ENCODE results near the gene GLIS1.

Gene GLIS1

DNA sequence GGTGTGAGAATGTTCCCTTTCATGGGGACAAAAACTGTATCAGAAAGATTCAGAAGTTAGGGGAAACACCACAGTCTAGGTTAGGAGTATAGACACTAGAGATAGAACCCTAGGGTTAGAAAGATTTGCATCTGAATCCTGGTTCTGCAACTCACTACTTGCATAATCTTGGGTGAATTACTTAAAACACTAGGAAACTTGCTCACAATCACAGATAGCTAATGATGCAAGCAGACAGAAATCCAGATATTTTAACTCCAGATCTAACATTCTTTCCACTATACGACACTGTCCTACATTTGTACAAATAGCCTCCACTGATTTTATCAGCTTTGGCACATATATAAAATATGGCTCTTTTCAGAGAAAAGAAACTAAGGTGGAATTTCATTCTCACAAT, 30.8 kb upstream of the GLIS1 start:
- no peak overlapping the region for H2AFZ ChIP-seq (ENCODE audit: low read depth, low read length, severe bottlenecking)
- no peaks in the 10 kb centered on the region for H4K20me1 ChIP-seq (ENCODE audit: low read depth, low read length)
- H3K9ac ChIP-seq (ENCODE audit: low read length): no peak overlapping the region
- H3K9me2 ChIP-seq (replicated peaks; ENCODE audit: insufficient read depth, low read length): no peaks in the 10 kb centered on the region
- no peak for TF ChIP-seq EZH2phosphoT487 (conservative IDR thresholded peaks at IDR 0.05; ENCODE audit: low read length)
- TF ChIP-seq, protein P1, sequence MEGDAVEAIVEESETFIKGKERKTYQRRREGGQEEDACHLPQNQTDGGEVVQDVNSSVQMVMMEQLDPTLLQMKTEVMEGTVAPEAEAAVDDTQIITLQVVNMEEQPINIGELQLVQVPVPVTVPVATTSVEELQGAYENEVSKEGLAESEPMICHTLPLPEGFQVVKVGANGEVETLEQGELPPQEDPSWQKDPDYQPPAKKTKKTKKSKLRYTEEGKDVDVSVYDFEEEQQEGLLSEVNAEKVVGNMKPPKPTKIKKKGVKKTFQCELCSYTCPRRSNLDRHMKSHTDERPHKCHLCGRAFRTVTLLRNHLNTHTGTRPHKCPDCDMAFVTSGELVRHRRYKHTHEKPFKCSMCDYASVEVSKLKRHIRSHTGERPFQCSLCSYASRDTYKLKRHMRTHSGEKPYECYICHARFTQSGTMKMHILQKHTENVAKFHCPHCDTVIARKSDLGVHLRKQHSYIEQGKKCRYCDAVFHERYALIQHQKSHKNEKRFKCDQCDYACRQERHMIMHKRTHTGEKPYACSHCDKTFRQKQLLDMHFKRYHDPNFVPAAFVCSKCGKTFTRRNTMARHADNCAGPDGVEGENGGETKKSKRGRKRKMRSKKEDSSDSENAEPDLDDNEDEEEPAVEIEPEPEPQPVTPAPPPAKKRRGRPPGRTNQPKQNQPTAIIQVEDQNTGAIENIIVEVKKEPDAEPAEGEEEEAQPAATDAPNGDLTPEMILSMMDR (IDR thresholded peaks at IDR 0.05; ENCODE audit: insufficient read depth, low read length, poor library complexity, severe bottlenecking): no peak
- H3K79me2 ChIP-seq (ENCODE audit: insufficient read depth, low read length): no peaks in the 10 kb centered on the region
- no peak overlapping the region for H3K27ac ChIP-seq (ENCODE audit: low read depth, low read length)
- no peaks in the 10 kb centered on the region for H3K27me3 ChIP-seq (ENCODE audit: low read length)
- no peaks in the 10 kb centered on the region for H3F3A ChIP-seq (ENCODE audit: insufficient read depth)
- H3K36me3 ChIP-seq (ENCODE audit: low read length): peaks cover 66% of the 10 kb centered on the region
- no peak overlapping the region for H3K4me2 ChIP-seq (ENCODE audit: low read depth, low read length, poor library complexity, severe bottlenecking)
- H3K9me3 ChIP-seq (ENCODE audit: insufficient read depth, low read length): no peaks in the 10 kb centered on the region
- H3K4me3 ChIP-seq (ENCODE audit: insufficient read depth, low read length, poor library complexity, severe bottlenecking): no peak overlapping the region

DNA sequence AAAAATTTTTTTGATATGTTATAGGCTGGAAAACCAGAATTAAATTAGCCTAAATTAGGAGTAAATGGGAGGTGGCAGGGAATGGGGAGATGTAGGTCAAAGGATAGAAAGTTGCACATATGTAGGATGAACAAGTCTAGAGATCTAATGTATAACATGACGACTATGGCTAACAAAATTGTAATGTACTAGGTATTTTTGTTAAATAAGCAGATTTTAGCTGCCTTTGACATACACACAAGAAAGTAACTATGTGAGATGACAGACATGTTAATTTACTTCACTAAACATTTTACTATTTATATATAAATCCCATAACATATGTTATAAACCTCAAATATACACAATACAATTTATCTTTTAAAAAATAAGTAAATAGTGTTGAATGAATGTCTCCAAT, 30.2 kb upstream of the GLIS1 start:
- no peak for TF ChIP-seq EZH2phosphoT487 (conservative IDR thresholded peaks at IDR 0.05; ENCODE audit: low read length)
- TF ChIP-seq, protein P1 (IDR thresholded peaks at IDR 0.05; ENCODE audit: insufficient read depth, low read length, poor library complexity, severe bottlenecking): no peak
- H3F3A ChIP-seq (ENCODE audit: insufficient read depth): no peaks in the 10 kb centered on the region
- no peaks in the 10 kb centered on the region for H4K20me1 ChIP-seq (ENCODE audit: low read depth, low read length)
- peaks cover 63% of the 10 kb centered on the region for H3K36me3 ChIP-seq (ENCODE audit: low read length)
- no peaks in the 10 kb centered on the region for H3K9me3 ChIP-seq (ENCODE audit: insufficient read depth, low read length)
- H3K4me3 ChIP-seq (ENCODE audit: insufficient read depth, low read length, poor library complexity, severe bottlenecking): no peak overlapping the region
- no peak overlapping the region for H2AFZ ChIP-seq (ENCODE audit: low read depth, low read length, severe bottlenecking)
- no peak overlapping the region for H3K4me2 ChIP-seq (ENCODE audit: low read depth, low read length, poor library complexity, severe bottlenecking)
- no peak overlapping the region for H3K27ac ChIP-seq (ENCODE audit: low read depth, low read length)
- no peaks in the 10 kb centered on the region for H3K27me3 ChIP-seq (ENCODE audit: low read length)
- H3K9me2 ChIP-seq (replicated peaks; ENCODE audit: insufficient read depth, low read length): no peaks in the 10 kb centered on the region
- no peaks in the 10 kb centered on the region for H3K79me2 ChIP-seq (ENCODE audit: insufficient read depth, low read length)
- H3K9ac ChIP-seq (ENCODE audit: low read length): no peak overlapping the region

DNA sequence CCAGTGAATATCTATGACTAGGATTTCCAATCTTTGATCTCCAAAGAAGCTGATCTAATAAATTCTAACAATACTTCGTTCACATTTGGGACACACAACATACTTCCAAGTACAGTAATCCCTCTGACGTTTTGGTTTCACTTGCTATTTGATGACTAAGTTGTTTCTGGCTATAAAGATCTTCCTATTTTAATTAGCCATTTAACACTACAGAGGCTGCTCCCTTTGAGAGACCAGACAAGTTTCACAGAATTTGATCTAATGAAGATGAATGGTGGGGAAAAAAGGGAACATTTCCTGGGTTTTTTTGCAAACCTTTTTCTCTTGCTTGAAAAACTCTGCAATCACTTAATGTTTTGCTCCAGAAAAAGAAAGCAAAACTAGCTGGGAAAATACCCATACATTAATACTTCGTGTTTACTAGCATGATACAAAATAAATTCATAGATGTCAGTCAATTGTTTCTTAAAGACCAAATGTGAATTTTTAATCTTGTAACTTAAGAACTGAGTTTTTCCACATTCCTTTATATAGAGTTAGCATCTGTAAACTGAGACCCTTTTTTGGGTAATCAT, 28.0 kb upstream of the GLIS1 start:
- Histone ChIP-seq H3K4me3 (ENCODE audit: insufficient read depth, low read length, poor library complexity, severe bottlenecking) (no peak overlapping the region), H3K4me2 (ENCODE audit: low read depth, low read length, poor library complexity, severe bottlenecking) (no peak overlapping the region), H4K20me1 (ENCODE audit: low read depth, low read length) (no peaks in the 10 kb centered on the region), H3K27ac (ENCODE audit: low read depth, low read length) (no peak overlapping the region), H3F3A (ENCODE audit: insufficient read depth) (no peaks in the 10 kb centered on the region), H3K36me3 (ENCODE audit: low read length) (peaks cover 49% of the 10 kb centered on the region), H3K79me2 (ENCODE audit: insufficient read depth, low read length) (no peaks in the 10 kb centered on the region), H3K9me2 (replicated peaks; ENCODE audit: insufficient read depth, low read length) (no peaks in the 10 kb centered on the region), H3K27me3 (ENCODE audit: low read length) (no peaks in the 10 kb centered on the region), H2AFZ (ENCODE audit: low read depth, low read length, severe bottlenecking) (no peak overlapping the region), H3K9me3 (ENCODE audit: insufficient read depth, low read length) (no peaks in the 10 kb centered on the region), H3K9ac (ENCODE audit: low read length) (no peak overlapping the region)
- TF ChIP-seq, protein P1 (IDR thresholded peaks at IDR 0.05; ENCODE audit: insufficient read depth, low read length, poor library complexity, severe bottlenecking): no peak
- TF ChIP-seq EZH2phosphoT487 (conservative IDR thresholded peaks at IDR 0.05; ENCODE audit: low read length): no peak
